CD4-positive, alpha-beta T cell treated with Interleukin-1 beta for 1 hour (primary cell): ENCODE results near the gene PDE5A.
"Not testable (repeated sequence)": the region's sequence is repeated elsewhere in the genome, so short reads cannot be mapped to it uniquely, and the experiment has no call there.

Experiments used
- DNase-seq, 2 donors: peaks; one replicate each; pipeline ENCODE4 v3.0.0-alpha.2; 2020 to 2022

The PDE5A gene

GRCh38 chr4:119517361-119518229 lies 111.0 kb downstream of the PDE5A start:
- DNase-seq = no peak

DNA sequence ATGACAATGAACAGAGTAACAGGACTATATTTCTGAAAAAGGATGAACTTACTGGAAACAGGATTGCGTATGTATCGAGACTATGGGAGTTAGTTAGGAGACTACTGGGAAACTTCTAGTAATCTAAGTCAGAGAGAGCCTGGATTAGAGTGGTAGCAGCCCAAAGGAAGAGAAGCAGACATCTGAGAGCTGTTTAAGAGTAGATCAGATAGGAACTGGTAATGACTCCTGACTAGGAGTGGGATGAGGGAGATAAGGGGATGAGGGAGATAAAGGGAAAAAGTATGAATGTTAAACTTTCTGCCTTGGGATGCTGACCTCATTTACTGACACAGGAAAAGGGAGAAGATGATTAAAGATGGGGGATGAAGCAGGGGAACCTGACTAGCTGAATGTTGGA lies 116.2 kb downstream of the PDE5A start:
- DNase-seq = no peak

DNA sequence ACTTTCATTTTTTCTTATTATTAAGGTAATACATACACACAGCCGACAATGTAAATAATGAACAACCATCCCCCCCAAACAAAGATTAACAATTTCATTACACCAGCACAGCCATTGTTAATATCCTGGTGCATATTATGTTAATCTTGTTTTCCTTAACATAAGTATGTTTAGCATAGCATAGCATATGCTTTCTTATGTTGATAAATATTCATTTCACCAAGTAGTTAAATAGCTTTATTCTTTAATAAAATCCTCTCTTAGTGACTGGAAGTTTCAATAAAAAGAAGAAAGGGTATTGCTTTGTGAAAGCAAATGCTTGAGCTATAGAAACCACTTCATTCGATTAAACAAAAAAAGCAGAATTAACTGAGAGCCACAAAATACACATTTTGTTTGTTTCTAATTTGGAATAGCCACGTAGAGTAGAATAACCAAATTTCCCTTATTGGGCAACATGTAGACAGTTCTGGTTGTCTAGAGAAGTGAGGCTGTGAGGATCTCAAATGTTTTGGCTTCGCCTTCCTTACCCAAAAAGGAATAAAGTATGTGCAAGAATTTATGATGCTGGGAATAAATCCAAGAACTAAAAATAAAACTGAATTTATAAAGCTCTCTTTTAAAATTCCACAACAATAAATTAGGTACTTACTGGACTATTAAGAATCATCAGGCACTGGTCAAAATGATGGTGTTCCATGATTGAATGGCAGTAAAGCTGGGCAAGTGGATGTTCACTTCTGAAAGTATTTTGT lies 118.0 kb downstream of the PDE5A start:
- DNase-seq = no peak

- no peak for DNase-seq
These were observed 120.3 kb downstream of the PDE5A start for GRCh38 chr4:119508281-119508680.

- DNase-seq = no peak
These were observed 121.8 kb downstream of the PDE5A start for GRCh38 chr4:119506806-119507205.

DNA sequence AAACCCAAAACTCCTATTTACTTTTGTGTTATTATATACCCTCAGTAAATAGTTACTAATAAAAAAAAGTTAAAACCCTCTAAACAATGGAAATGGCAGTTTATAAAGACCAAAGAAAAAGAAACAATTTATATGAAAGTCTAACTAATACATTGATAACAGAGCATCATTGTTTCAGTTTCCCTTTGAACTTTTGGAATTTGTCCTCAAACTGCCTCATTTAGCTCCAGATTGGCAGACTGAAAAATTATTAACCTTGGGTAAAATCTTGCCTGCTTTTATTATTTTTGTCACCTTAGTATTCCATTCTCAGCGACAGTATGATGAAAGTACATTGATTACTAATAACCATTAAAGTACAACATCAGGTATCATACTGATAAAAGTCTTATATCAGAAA lies 124.0 kb downstream of the PDE5A start:
- no peak for DNase-seq

GRCh38 chr4:119501740-119502139 lies 126.9 kb downstream of the PDE5A start:
- no peak for DNase-seq

GRCh38 chr4:119498527-119498926 lies 130.1 kb downstream of the PDE5A start:
- no peak for DNase-seq

- DNase-seq = no peak
These were observed 134.7 kb downstream of the PDE5A start for GRCh38 chr4:119493886-119494285.

DNA sequence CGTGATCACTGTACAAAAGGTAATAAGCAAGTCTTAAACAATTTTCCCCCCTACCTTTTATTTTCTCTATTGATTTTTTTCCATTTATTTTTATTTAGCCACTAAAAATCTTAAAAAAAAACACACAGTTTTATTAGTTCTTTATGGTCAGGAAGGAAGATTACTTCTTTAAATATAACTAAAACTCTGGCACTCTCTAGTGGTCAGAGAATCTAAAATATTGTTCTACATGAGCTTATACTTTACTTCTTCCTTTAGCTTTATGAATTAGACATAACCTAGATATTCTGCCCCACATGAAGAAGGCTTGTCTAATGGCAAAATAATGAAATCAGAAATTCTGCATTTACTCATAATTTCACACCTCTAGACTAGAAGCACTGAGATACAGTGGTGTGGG lies 135.2 kb downstream of the PDE5A start:
- DNase-seq = peak in 1 of 2 donors; percentile 4

- no peak for DNase-seq
These were observed 138.3 kb downstream of the PDE5A start for GRCh38 chr4:119490335-119490734.

DNA sequence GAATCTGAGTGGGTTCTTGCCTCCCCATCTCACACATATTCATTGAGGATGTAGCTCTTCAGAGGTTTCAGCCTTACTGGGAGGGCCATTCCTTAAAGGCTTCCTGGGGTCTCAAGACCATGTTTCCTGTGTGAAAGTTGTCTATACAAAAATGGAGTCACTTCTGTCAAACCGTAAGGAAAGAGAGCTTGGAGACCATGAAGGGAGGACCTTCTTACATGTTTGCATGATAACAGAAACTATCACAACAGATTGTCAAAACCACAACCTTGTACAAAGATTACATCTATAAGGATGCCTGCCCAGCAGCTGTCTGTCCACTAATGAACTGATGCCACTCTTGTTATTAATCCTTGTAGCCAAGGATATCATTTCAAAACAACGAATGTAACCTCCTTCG lies 139.3 kb downstream of the PDE5A start:
- DNase-seq = no peak

DNA sequence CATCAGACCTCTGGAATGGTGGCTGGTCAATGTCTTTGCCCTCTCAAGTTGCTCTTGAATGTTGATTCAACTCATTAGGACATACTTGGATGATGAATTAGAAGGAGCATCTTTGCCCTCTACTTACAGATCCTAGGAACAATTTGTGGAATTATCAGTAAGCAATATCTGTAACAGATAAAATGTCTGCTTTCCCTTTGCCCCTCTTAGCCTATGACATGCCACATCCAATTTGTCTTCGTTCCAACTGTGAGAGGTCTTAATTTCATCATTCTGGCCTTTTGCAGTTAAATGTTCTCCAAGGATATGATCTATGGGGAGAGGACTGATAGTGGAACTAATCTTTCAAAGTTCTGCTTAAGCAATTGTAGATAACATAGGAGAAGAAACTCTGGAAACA lies 148.3 kb downstream of the PDE5A start:
- DNase-seq = no peak

GRCh38 chr4:119479835-119480234 lies 148.8 kb downstream of the PDE5A start:
- DNase-seq = no peak

DNA sequence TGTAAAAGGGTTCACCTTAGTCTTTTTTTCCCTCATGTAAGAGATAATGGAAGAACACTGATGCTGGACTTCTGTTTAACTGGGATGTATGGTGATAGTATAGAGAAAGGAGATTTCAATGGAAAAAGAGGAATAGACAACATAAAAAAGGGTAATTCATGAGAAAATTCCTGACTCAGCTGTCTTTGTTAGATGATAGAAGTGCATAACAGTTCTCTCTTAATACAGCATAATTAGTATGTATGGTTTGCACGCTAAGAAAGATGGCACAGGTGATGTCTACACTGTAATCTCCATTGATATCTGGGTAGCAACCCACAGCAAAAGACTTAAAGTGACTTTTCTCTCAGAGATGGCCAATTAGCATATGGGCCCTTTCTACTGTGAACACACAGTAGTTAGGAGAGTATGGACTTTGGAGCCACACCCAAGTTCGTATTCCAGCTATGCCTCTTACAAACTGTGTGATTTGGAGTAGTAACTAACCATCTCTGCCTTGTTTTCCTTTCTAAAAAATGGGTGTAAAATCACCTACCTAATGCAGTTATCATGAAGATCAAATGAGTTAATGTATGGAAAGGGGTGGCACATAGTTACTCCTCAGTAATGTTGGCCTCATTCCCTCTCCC lies 149.3 kb downstream of the PDE5A start:
- no peak for DNase-seq

DNA sequence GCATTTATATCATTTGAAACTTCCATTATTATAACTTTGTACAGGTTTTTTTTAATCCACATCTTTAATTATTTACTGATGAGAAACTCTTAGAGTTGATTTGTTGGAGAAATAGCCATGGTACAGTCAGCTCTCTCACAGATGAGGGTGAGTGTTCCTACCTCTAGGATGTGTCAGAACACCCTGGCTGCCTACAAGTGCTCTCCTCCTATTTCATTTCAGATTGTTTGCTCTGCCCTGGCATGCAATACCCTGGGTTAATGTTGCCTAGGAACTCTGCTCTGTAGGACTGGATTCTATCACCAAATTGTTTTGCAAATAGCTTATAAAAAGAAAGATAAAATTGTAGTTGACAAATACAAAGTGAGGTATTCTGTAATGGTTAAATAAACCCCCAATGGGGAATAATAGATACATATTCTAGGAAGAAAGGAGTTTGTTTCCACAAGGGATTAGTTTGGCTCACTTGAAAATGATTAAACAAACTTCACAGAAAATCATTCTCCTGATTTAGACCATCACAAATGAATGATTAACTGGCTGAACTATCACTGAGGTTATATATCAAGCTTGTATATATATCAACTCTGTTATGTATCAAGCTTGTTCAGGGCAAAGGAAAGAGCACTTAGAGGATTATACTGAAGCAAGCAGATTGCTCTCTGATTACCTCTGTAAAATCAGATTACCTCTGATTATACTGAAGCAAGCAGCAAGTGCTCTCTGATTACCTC lies 150.0 kb downstream of the PDE5A start:
- no peak for DNase-seq

- no peak for DNase-seq
These were observed 151.1 kb downstream of the PDE5A start for GRCh38 chr4:119477412-119478053.

DNA sequence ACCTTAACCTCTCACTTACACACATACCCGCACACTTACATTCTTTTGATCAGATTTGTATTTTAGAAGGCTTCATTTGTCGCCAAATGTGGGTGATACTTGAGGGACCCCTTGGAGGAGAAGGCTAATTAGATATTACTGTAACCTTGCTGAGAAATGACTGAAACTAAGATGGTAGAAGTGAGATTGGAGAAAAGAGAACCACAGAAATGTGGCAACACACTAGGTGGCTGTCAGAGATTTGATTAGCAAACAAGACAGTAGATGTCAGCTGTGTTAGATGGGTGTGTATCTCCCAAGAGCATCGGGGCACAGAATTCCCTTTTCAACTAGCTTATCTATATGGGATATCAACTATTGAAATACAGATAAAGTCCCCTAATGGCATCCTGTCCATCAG lies 157.3 kb downstream of the PDE5A start:
- no peak for DNase-seq

- not testable (repeated sequence) for DNase-seq
These were observed 157.9 kb downstream of the PDE5A start for GRCh38 chr4:119470737-119471063.

GRCh38 chr4:119470021-119470736 lies 158.4 kb downstream of the PDE5A start:
- DNase-seq = not testable (repeated sequence)

DNA sequence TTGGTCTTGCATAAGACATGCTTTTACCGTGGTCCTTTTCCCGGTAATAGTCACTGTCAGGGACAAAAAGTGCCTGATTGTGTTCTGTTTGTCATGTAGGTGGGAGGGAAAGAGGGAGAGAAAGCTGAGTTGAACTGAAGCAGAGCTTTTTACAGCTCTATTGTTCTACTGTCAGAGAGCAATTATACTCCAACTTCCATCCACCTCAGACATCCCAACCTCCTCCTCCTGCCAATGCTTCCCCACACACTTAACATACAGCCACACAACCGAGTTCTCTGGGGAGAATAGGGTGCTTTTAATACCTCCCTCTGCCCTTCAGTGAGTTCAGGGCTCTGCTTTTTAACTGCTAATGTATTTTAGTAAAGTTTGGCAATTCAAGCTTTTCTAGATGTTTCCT lies 159.6 kb downstream of the PDE5A start:
- not testable (repeated sequence) for DNase-seq

- DNase-seq = peak; percentile 25 to 60
These were observed 165.9 kb downstream of the PDE5A start for GRCh38 chr4:119462733-119463132.
